ENCODE data around the gene SLC9C2.
A peak's percentile ranks its signal among the peaks of the same experiment; 100 is the strongest.

Gene SLC9C2

GRCh38 chr1:173481195-173481772, 121.6 kb downstream of the SLC9C2 start:
- TF ChIP-seq CTCF (IDR thresholded peaks at IDR 0.05; ENCODE audit: borderline replicate concordance, insufficient read depth, low read depth, low read length): no peak
- no peak overlapping the region for H3K4me3 ChIP-seq (ENCODE audit: low read depth, low read length)

GRCh38 chr1:173479649-173480048, 123.2 kb downstream of the SLC9C2 start:
- no peak for TF ChIP-seq CTCF (IDR thresholded peaks at IDR 0.05; ENCODE audit: borderline replicate concordance, insufficient read depth, low read depth, low read length)
- H3K4me3 ChIP-seq (ENCODE audit: low read depth, low read length): no peak overlapping the region

GRCh38 chr1:173478094-173478674, 124.7 kb downstream of the SLC9C2 start:
- peak overlapping the region; percentile 97 for H3K4me3 ChIP-seq (ENCODE audit: low read depth, low read length)
- no peak for TF ChIP-seq CTCF (IDR thresholded peaks at IDR 0.05; ENCODE audit: borderline replicate concordance, insufficient read depth, low read depth, low read length)

GRCh38 chr1:173477286-173478093, 125.4 kb downstream of the SLC9C2 start, which contains the start of gene PRDX6:
Gene PRDX6, plus strand, starts transcription at chr1:173477335. Its CDS starts 63 bp downstream, at chr1:173477398.
- peak within 1 kb of the TSS; percentile 98 for H3K4me3 ChIP-seq (ENCODE audit: low read depth, low read length)
- no peak for TF ChIP-seq CTCF (IDR thresholded peaks at IDR 0.05; ENCODE audit: borderline replicate concordance, insufficient read depth, low read depth, low read length)

- peak overlapping the region; percentile 98 for H3K4me3 ChIP-seq (ENCODE audit: low read depth, low read length)
- TF ChIP-seq CTCF (IDR thresholded peaks at IDR 0.05; ENCODE audit: borderline replicate concordance, insufficient read depth, low read depth, low read length): no peak
Observed at GRCh38 chr1:173476665-173477285, 126.1 kb downstream of the SLC9C2 start.

GRCh38 chr1:173476197-173476664, 126.6 kb downstream of the SLC9C2 start:
- TF ChIP-seq CTCF (IDR thresholded peaks at IDR 0.05; ENCODE audit: borderline replicate concordance, insufficient read depth, low read depth, low read length): no peak
- peak overlapping the region; percentile 98 for H3K4me3 ChIP-seq (ENCODE audit: low read depth, low read length)

Measured in GM12875 (cell line).